ENCODE results near the gene UXT. TPM values are rescaled to one million over a fixed set of nuclear protein-coding genes. Genes with fewer than 3 reads are reported as not detected.

Gene UXT
- total RNA-seq, 2 experiments from 2014 or later: 181 to 187 TPM

- DNase-seq: no peak
- Mint-ChIP-seq H3K36me3 (ENCODE audit: low read depth) (peaks cover 52% of the 10 kb centered on the region), H3K4me1 (peaks cover 53% of the 10 kb centered on the region), H3K9me3 (peaks cover 2% of the 10 kb centered on the region), H3K27me3 (no peaks in the 10 kb centered on the region), H3K4me3 (no peak overlapping the region), H3K27ac (peak overlapping the region; percentile 57)
- CTCF ChIA-PET: interaction anchor here (0.9 to 1.6 kb wide), 2 partner anchors 15 to 476 kb away, joined by 3 to 4 read pairs; partner anchors contain the start of gene CFP
- POLR2A ChIA-PET: no interaction called here
Observed at GRCh38 chrX:47644557-47645091, 14.4 kb downstream of the UXT start.

- peaks cover 53% of the 10 kb centered on the region for H3K36me3 Mint-ChIP-seq (ENCODE audit: low read depth)
- no peak for DNase-seq
- H3K4me1 Mint-ChIP-seq: peaks cover 54% of the 10 kb centered on the region
- H3K27ac Mint-ChIP-seq: no peak overlapping the region
- H3K9me3 Mint-ChIP-seq: peaks cover 3% of the 10 kb centered on the region
- ChIA-PET CTCF (interaction anchor here (1.6 kb wide), 1 partner anchor 14 kb away, joined by 3 read pairs; the partner anchor contains the start of gene CFP), POLR2A (no interaction called here)
- H3K4me3 Mint-ChIP-seq: no peak overlapping the region
- H3K27me3 Mint-ChIP-seq: no peaks in the 10 kb centered on the region
Observed at GRCh38 chrX:47643926-47644325, 15.1 kb downstream of the UXT start.

DNA sequence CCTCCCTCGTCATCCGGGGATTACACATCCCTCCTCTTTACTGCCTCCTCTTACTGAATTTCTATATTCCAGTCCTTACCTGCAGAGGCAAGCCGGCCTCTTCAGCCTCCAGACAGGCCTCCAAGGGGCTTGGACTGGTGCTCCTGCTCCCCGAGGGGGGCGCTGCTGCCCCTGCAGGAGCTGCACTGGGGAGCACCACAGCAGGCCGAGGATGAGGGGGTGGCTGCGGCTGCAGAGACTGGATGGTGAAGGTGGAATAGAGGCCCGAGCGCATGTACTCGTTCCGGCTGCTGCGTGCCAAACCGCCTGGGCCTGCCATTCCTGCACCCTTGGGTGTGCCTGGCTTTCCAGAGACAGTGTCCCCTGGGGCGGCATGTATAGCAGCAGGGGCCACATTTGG, 20.2 kb downstream of the UXT start:
- Mint-ChIP-seq H3K4me3 (peak overlapping the region; percentile 58), H3K27ac (peak overlapping the region; percentile 81), H3K9me3 (peaks cover 3% of the 10 kb centered on the region), H3K27me3 (no peaks in the 10 kb centered on the region), H3K36me3 (ENCODE audit: low read depth) (peaks cover 49% of the 10 kb centered on the region), H3K4me1 (peaks cover 36% of the 10 kb centered on the region)
- ChIA-PET POLR2A (no interaction called here), CTCF (no interaction called here)
- DNase-seq: no peak

DNA sequence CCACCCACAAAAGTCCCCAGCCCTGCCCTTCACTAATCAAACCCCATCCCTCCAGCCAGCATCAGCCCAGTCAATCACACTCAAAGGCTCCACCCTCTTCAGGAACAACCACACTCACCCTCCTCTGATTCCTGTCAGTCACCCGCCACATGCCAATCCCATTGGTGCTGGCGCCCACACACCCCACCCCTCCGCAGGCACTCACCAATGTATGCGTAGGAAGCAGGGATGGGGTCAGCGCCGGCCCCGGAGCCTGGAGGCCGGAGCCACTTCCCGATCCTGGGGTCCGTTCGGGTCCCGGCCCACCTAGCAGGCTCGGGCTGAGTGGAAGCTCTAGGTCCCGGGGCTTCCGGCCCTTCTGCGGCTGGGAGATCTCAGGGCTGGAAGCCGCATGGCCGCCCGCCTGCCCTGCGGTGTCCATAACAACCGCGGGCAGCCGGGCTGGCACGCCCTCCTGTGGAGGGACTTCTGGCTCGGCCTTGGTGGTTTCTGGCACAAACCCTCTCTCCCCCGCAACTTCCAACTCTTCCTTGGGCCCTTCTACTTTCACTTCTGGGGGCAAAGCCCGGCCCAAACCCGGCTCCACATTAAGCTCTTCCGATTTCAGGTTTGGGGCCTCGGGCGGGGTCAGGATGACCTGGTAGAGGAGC, 21.3 kb downstream of the UXT start:
- peak; percentile 47 for DNase-seq
- Mint-ChIP-seq H3K36me3 (ENCODE audit: low read depth) (peaks cover 46% of the 10 kb centered on the region), H3K27me3 (no peaks in the 10 kb centered on the region), H3K4me3 (peak overlapping the region; percentile 58), H3K27ac (peak overlapping the region; percentile 81), H3K4me1 (peaks cover 34% of the 10 kb centered on the region), H3K9me3 (peaks cover 3% of the 10 kb centered on the region)
- CTCF ChIA-PET: interaction anchor here (0.6 to 1.0 kb wide), 2 partner anchors 10 to 403 kb away, joined by 3 read pairs; no protein-coding TSS in a partner anchor
- POLR2A ChIA-PET: no interaction called here

DNA sequence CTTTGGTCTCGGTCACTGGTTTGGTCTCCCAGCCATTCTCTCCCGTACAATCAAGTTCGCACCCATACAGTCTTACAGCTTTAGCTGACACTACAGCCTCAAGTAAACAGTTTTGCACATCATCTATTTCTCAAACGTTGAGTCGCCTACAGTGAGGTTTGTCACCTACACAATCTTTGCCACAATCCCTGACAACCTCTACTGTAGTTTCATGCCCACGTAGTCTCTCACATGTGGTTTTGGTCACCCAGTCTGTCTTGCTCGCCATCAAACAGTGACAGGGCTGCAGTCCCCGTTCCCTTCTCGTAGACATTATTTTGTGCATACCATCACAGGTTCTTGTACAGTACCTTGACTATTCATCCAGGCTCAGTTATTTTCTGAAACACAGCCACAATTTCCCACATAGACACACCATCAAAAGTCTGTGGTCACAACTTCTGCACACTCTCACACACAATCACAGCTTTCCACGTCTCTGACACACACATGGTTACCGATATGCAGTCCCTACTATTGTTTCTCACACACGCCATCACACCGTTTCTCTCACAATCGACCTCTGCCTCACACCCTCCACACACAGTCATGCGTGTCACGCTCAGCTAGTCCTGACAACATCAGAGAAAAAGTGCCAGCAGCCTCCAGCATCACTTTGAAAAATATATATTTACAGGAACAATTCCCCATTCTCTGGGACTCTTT, 24.0 kb downstream of the UXT start:
- DNase-seq: no peak
- H3K4me1 Mint-ChIP-seq: peaks cover 40% of the 10 kb centered on the region
- peaks cover 35% of the 10 kb centered on the region for H3K36me3 Mint-ChIP-seq (ENCODE audit: low read depth)
- no peak overlapping the region for H3K4me3 Mint-ChIP-seq
- no peaks in the 10 kb centered on the region for H3K27me3 Mint-ChIP-seq
- H3K27ac Mint-ChIP-seq: no peak overlapping the region
- ChIA-PET CTCF (no interaction called here), POLR2A (no interaction called here)
- peaks cover 3% of the 10 kb centered on the region for H3K9me3 Mint-ChIP-seq

GRCh38 chrX:47633689-47634590, 25.0 kb downstream of the UXT start:
- DNase-seq: no peak
- H3K4me1 Mint-ChIP-seq: peaks cover 41% of the 10 kb centered on the region
- no peak overlapping the region for H3K4me3 Mint-ChIP-seq
- CTCF ChIA-PET: interaction anchor here (0.6 kb wide), 1 partner anchor 818 kb away, joined by 3 read pairs; no protein-coding TSS in a partner anchor
- peaks cover 25% of the 10 kb centered on the region for H3K36me3 Mint-ChIP-seq (ENCODE audit: low read depth)
- POLR2A ChIA-PET: no interaction called here
- H3K9me3 Mint-ChIP-seq: no peaks in the 10 kb centered on the region
- H3K27me3 Mint-ChIP-seq: no peaks in the 10 kb centered on the region
- no peak overlapping the region for H3K27ac Mint-ChIP-seq

GRCh38 chrX:47632666-47633065, 26.3 kb downstream of the UXT start:
- CTCF ChIA-PET: no interaction called here
- peaks cover 35% of the 10 kb centered on the region for H3K4me1 Mint-ChIP-seq
- H3K36me3 Mint-ChIP-seq (ENCODE audit: low read depth): peaks cover 17% of the 10 kb centered on the region
- H3K4me3 Mint-ChIP-seq: no peak overlapping the region
- POLR2A ChIA-PET: no interaction called here
- no peaks in the 10 kb centered on the region for H3K27me3 Mint-ChIP-seq
- no peak for DNase-seq
- peak overlapping the region; percentile 62 for H3K27ac Mint-ChIP-seq
- H3K9me3 Mint-ChIP-seq: no peaks in the 10 kb centered on the region

- CTCF ChIA-PET: no interaction called here
- H3K4me1 Mint-ChIP-seq: peaks cover 25% of the 10 kb centered on the region
- POLR2A ChIA-PET: no interaction called here
- no peak overlapping the region for H3K4me3 Mint-ChIP-seq
- H3K27ac Mint-ChIP-seq: no peak overlapping the region
- H3K9me3 Mint-ChIP-seq: no peaks in the 10 kb centered on the region
- peaks cover 11% of the 10 kb centered on the region for H3K36me3 Mint-ChIP-seq (ENCODE audit: low read depth)
- no peaks in the 10 kb centered on the region for H3K27me3 Mint-ChIP-seq
- DNase-seq: no peak
Observed at GRCh38 chrX:47631676-47632075, 27.3 kb downstream of the UXT start.

GRCh38 chrX:47629419-47630200, 29.4 kb downstream of the UXT start, which contains the start of gene CFP:
Gene CFP (minus strand): TSS chrX:47629930. CDS start chrX:47629844, 86 bp downstream.
- H3K27ac Mint-ChIP-seq: peak within 1 kb of the TSS; percentile 93
- peak within 1 kb of the TSS; percentile 78 for H3K4me3 Mint-ChIP-seq
- ChIA-PET CTCF (interaction anchor here (0.6 to 1.4 kb wide), 2 partner anchors 15 to 128 kb away, joined by 3 read pairs; no protein-coding TSS in a partner anchor), POLR2A (no interaction called here)
- peak; percentile 33 for DNase-seq
- H3K27me3 Mint-ChIP-seq: no peaks in the 10 kb centered on the region
- peaks cover 10% of the 10 kb centered on the region for H3K36me3 Mint-ChIP-seq (ENCODE audit: low read depth)
- H3K4me1 Mint-ChIP-seq: peaks cover 22% of the 10 kb centered on the region
- H3K9me3 Mint-ChIP-seq: no peaks in the 10 kb centered on the region

DNA sequence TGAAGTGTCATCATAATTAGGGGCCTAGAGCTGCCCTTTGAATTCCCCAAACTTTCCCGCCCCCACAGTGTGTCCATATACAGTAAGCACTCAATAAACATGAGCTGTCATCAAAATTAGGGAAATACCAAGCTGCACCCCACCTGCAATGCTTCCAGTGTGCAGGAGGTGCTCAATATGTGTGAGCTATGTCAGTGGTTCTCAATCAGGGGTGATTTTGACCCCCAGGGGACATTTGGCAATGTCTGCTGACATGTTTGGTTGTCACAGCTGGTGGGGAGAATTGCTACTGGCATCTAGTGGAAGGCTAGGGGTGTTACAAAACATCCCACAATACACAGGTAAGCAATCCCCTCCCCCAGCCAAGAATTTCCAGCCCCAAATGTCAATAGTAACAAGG, 30.0 kb downstream of the UXT start:
- CTCF ChIA-PET: interaction anchor here (1.1 kb wide), 1 partner anchor 16 kb away, joined by 4 read pairs; no protein-coding TSS in a partner anchor
- H3K36me3 Mint-ChIP-seq (ENCODE audit: low read depth): peaks cover 10% of the 10 kb centered on the region
- H3K4me3 Mint-ChIP-seq: peak overlapping the region; percentile 78
- POLR2A ChIA-PET: no interaction called here
- no peaks in the 10 kb centered on the region for H3K9me3 Mint-ChIP-seq
- peak overlapping the region; percentile 93 for H3K27ac Mint-ChIP-seq
- DNase-seq: peak; percentile 33
- H3K27me3 Mint-ChIP-seq: no peaks in the 10 kb centered on the region
- H3K4me1 Mint-ChIP-seq: peaks cover 25% of the 10 kb centered on the region

DNA sequence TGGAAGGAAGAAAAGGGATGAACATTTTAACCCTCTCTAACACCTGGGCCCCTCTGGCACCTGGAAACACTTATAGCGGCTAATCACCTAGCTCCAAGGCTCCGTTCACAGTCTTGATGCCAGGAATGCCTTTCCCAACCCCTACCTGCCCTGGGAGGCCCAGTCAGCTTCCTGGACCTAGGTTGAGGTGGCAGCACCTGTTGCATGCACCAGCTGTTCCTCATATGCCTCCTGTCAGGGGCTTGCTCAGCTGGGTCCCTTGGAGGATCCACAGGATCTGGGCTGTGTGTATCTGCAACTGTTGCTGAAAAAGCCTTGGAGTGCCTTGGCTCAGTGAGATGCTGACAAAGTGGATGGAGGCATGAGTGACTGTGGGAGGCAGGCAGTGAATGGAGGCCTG, 33.6 kb downstream of the UXT start:
- ChIA-PET CTCF (interaction anchor here (1.1 to 1.6 kb wide), 2 partner anchors 56 to 144 kb away, joined by 3 read pairs; no protein-coding TSS in a partner anchor), POLR2A (no interaction called here)
- H3K27ac Mint-ChIP-seq: no peak overlapping the region
- no peak overlapping the region for H3K4me3 Mint-ChIP-seq
- H3K27me3 Mint-ChIP-seq: peaks cover 9% of the 10 kb centered on the region
- H3K36me3 Mint-ChIP-seq (ENCODE audit: low read depth): peaks cover 7% of the 10 kb centered on the region
- DNase-seq: no peak
- peaks cover 30% of the 10 kb centered on the region for H3K4me1 Mint-ChIP-seq
- no peaks in the 10 kb centered on the region for H3K9me3 Mint-ChIP-seq

GRCh38 chrX:47623540-47624027, 35.4 kb downstream of the UXT start:
- H3K27me3 Mint-ChIP-seq: peaks cover 14% of the 10 kb centered on the region
- no peaks in the 10 kb centered on the region for H3K9me3 Mint-ChIP-seq
- ChIA-PET CTCF (interaction anchor here (0.6 to 1.3 kb wide), 3 partner anchors 9 to 25 kb away, joined by 4 read pairs; no protein-coding TSS in a partner anchor), POLR2A (no interaction called here)
- H3K4me1 Mint-ChIP-seq: peaks cover 23% of the 10 kb centered on the region
- no peak overlapping the region for H3K27ac Mint-ChIP-seq
- DNase-seq: peak; percentile 34
- H3K4me3 Mint-ChIP-seq: peak overlapping the region; percentile 73
- peaks cover 7% of the 10 kb centered on the region for H3K36me3 Mint-ChIP-seq (ENCODE audit: low read depth)
